CD4-positive, alpha-beta T cell (primary cell): ENCODE results near the gene ARHGAP26. TPM values are rescaled to one million over a fixed set of nuclear protein-coding genes. Genes with fewer than 3 reads are reported as not detected.

ENCODE experiments used
- ATAC-seq: fragments of 200-7000 bp; cut with Tn5 transposase; one replicate; pipeline ENCODE4 v1.10.0; 2022; ENCODE audit warnings: mild to moderate bottlenecking; ENCODE audit not compliant: poor library complexity
- CTCF ChIA-PET: fragments of 350-600 bp; sonication (Branson Sonifier 250); formaldehyde crosslinking; loops from one replicate; lab custom pipeline; 2021; ENCODE audit warnings: antibody characterized with exemption, inconsistent platforms; lab: Charles Lee
- POLR2A ChIA-PET: fragments of 350-600 bp; sonication (Branson Sonifier 250); formaldehyde crosslinking; loops from one replicate; lab custom pipeline; 2021; ENCODE audit warnings: antibody characterized with exemption, inconsistent platforms; lab: Charles Lee
- DNase-seq, 14 experiments: peaks; one replicate each; pipeline ENCODE4 v3.0.0-alpha.2; 2013 to 2020; ENCODE audit warnings: mixed read lengths in 2 of 14
- H3K27ac ChIP-seq, 2 donors: one replicate each; pipeline versions ENCODE4 v1.5.1 to v1.7.0; 2013; ENCODE audit warnings: low read length in 2 of 2, low read depth in 1 of 2, mild to moderate bottlenecking in 1 of 2
- H3K27me3 ChIP-seq, 2 experiments: 1 replicate in 1 of 2; 2 replicates in 1 of 2; pipeline versions ENCODE4 v1.6.1 to v1.7.0; 2013; ENCODE audit warnings: low read length in 2 of 2, control low read depth in 1 of 2, mild to moderate bottlenecking in 1 of 2, moderate library complexity in 1 of 2; ENCODE audit not compliant: insufficient read depth in 2 of 2, control insufficient read depth in 1 of 2
- H3K36me3 ChIP-seq: one replicate; pipeline ENCODE4 v1.6.1; 2013; ENCODE audit warnings: low read length, control low read depth; ENCODE audit not compliant: insufficient read depth
- H3K4me1 ChIP-seq: one replicate; pipeline ENCODE4 v1.6.1; 2013; ENCODE audit warnings: low read length, control low read depth; ENCODE audit not compliant: insufficient read depth
- H3K4me3 ChIP-seq: one replicate; pipeline ENCODE4 v1.5.1; 2013; ENCODE audit warnings: mild to moderate bottlenecking, low read length, moderate library complexity
- H3K9me3 ChIP-seq, 2 experiments: 1 replicate in 1 of 2; 2 replicates in 1 of 2; pipeline versions ENCODE4 v1.6.1 to v1.7.0; 2013; ENCODE audit warnings: low read length in 2 of 2, mild to moderate bottlenecking in 2 of 2, control low read depth in 1 of 2, moderate library complexity in 1 of 2; ENCODE audit not compliant: control insufficient read depth in 1 of 2, insufficient read depth in 1 of 2
- H3K27ac Mint-ChIP-seq: one replicate; pipeline ENCODE4 v1.8.0; 2020; ENCODE audit warnings: mixed read lengths
- H3K27me3 Mint-ChIP-seq: one replicate; pipeline ENCODE4 v1.8.0; 2021; ENCODE audit warnings: mixed read lengths
- H3K36me3 Mint-ChIP-seq: one replicate; pipeline ENCODE4 v1.8.0; 2021; ENCODE audit warnings: low read depth, mixed read lengths
- H3K4me1 Mint-ChIP-seq: one replicate; pipeline ENCODE4 v1.8.0; 2021; ENCODE audit warnings: low read depth, mixed read lengths
- H3K4me3 Mint-ChIP-seq: one replicate; pipeline ENCODE4 v1.8.0; 2020; ENCODE audit warnings: mild to moderate bottlenecking, mixed read lengths
- H3K9me3 Mint-ChIP-seq: one replicate; pipeline ENCODE4 v1.8.0; 2020; ENCODE audit warnings: mixed read lengths
- CTCF ChIP-seq: fragments of 200-600 bp; IDR thresholded peaks from one replicate; pipeline ENCODE4 v1.8.0; 2022; ENCODE audit warnings: antibody characterized with exemption, mild to moderate bottlenecking
- intact Hi-C, 2 experiments: fragments of 100-400 bp; cut with DNase I in 1 of 2; cut with micrococcal nuclease in 1 of 2; formaldehyde crosslinking; loops; one replicate each; pipeline versions ENCODE4 v1.15.1 to v1.9.0; 2023 to 2025; cut with DNase I, micrococcal nuclease
- total RNA-seq, 174 experiments: library from RNA in 2 of 174; stranded (reverse) in 2 of 174; gene quantifications; one replicate each; pipeline ENCODE4 v1.2.3 and lab custom pipeline; 2021 to 2026

ARHGAP26 gene
- total RNA-seq, 2 experiments from 2014 or later: 24.9 to 27.3 TPM

DNA sequence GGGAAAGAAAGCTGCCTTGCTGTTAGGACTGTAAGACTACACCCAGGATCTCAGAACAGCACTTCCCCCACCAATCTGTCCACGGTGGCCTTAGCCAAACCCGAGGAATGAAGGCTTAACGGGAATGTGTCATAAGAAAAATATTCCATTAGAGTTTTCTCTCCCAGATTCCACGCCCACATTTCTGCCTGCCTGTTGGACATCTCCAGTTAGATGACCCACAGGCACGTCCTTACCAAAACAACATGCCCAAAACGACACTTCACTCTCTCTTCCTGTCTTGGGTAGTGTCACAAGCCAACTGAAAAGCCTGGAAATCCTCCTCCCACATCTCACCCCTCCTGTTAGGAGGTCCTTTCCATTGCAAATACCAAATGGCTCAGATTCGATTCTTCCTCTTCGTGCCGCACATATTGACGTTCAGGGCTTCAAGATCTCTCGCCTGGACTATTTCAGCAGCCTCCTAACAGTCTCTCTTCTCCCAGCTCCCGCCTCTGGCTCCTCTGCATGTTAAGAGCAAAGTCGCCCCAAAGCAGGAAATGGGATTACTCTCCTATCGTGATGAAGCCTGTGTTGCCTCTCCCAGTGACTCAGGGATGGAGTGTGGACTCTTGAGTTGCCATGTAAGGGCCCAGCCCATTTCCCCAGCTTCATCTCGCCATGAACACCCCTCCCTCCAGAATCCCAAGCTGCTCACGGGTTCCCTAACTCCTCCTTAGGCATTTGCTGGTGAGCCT is 474.0 kb downstream of the ARHGAP26 start:
- Mint-ChIP-seq H3K27me3 (no peaks in the 10 kb centered on the region), H3K27ac (no peak overlapping the region), H3K4me1 (no peaks in the 10 kb centered on the region), H3K4me3 (no peak overlapping the region), H3K9me3 (no peaks in the 10 kb centered on the region), H3K36me3 (no peaks in the 10 kb centered on the region)
- no peak overlapping the region for H3K4me3 ChIP-seq
- intact Hi-C loops: no loop called here
- H3K36me3 ChIP-seq: no peaks in the 10 kb centered on the region
- H3K27me3 ChIP-seq: no peaks in the 10 kb centered on the region
- CTCF ChIA-PET: no interaction called here
- no peaks in the 10 kb centered on the region for H3K4me1 ChIP-seq
- DNase-seq (no peak), ATAC-seq (no peak)
- H3K9me3 ChIP-seq: no peaks in the 10 kb centered on the region
- TF ChIP-seq CTCF: no peak
- H3K27ac ChIP-seq: no peak overlapping the region
- POLR2A ChIA-PET: no interaction called here

GRCh38 chr5:143244990-143245389 is 474.8 kb downstream of the ARHGAP26 start:
- H3K4me3 ChIP-seq: no peak overlapping the region
- POLR2A ChIA-PET: no interaction called here

GRCh38 chr5:143245929-143246561 is 475.9 kb downstream of the ARHGAP26 start:
- no peaks in the 10 kb centered on the region for H3K9me3 ChIP-seq
- POLR2A ChIA-PET: no interaction called here
- no peaks in the 10 kb centered on the region for H3K4me1 ChIP-seq
- Mint-ChIP-seq H3K36me3 (no peaks in the 10 kb centered on the region), H3K9me3 (no peaks in the 10 kb centered on the region), H3K4me1 (no peaks in the 10 kb centered on the region), H3K27ac (no peak overlapping the region), H3K27me3 (no peaks in the 10 kb centered on the region), H3K4me3 (no peak overlapping the region)
- no peak for ATAC-seq
- CTCF ChIA-PET: no interaction called here
- H3K36me3 ChIP-seq: no peaks in the 10 kb centered on the region
- TF ChIP-seq CTCF: no peak
- DNase-seq: peak in 1 of 14 experiments; percentile 15
- H3K27me3 ChIP-seq: no peaks in the 10 kb centered on the region
- intact Hi-C loops: no loop called here
- H3K27ac ChIP-seq: no peak overlapping the region
- H3K4me3 ChIP-seq: no peak overlapping the region

More at GRCh38 chr5:143244990-143245389, 474.8 kb downstream of the ARHGAP26 start:
- H3K4me3 Mint-ChIP-seq: no peak overlapping the region
- no peak overlapping the region for H3K27ac ChIP-seq
- H3K9me3 Mint-ChIP-seq: no peaks in the 10 kb centered on the region
- TF ChIP-seq CTCF: no peak
- intact Hi-C loops: no loop called here
- no peaks in the 10 kb centered on the region for H3K27me3 Mint-ChIP-seq
- no peaks in the 10 kb centered on the region for H3K9me3 ChIP-seq
- no peak overlapping the region for H3K27ac Mint-ChIP-seq
- CTCF ChIA-PET: no interaction called here
- no peaks in the 10 kb centered on the region for H3K36me3 ChIP-seq
- ATAC-seq: no peak
- no peaks in the 10 kb centered on the region for H3K27me3 ChIP-seq
- no peaks in the 10 kb centered on the region for H3K4me1 Mint-ChIP-seq
- no peak for DNase-seq
- H3K4me1 ChIP-seq: no peaks in the 10 kb centered on the region
- H3K36me3 Mint-ChIP-seq: no peaks in the 10 kb centered on the region
